Measurements from ENCODE around the gene LALBA. TPM values are rescaled to one million over a fixed set of nuclear protein-coding genes. Genes with fewer than 3 reads are reported as not detected.

LALBA gene
- polyA plus RNA-seq, 3 donors: not detected

DNA sequence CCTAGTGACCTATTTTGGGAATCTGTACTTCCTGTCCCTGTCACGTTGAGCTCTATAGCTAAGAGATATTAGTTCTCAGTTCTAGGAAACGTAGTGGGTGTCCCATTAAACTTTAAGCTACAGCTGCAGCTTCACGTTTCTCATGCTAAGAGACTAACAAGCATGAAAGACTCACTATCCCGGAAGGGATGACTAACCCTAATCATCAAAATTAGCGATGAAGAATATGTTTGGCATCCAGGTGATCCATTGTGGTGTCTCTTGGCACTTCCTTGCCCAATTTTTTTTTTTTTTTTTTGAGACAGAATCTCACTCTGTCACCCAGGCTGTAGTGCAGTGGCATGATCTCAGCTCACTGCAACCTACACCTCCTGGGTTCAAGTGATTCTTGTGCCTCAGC, 11.0 kb upstream of the LALBA start:
- Histone ChIP-seq H3K27me3 (ENCODE audit: control insufficient read depth in 2 of 2, insufficient read depth in 2 of 2, low read length in 2 of 2) (peaks cover 0 to 3% of the 10 kb centered on the region in 2 donors), H3K79me2 (ENCODE audit: insufficient read depth, low read length) (no peaks in the 10 kb centered on the region), H2AFZ (ENCODE audit: insufficient read depth, low read depth, low read length, poor library complexity, severe bottlenecking) (no peak overlapping the region), H3K9ac (ENCODE audit: insufficient read depth, low read length, poor library complexity, severe bottlenecking) (no peak overlapping the region), H3K9me3 (replicated peaks in 1 of 2; ENCODE audit: control insufficient read depth in 1 of 2, insufficient read depth in 1 of 2, low read length in 2 of 2) (no peaks in the 10 kb centered on the region), H3K4me1 (ENCODE audit: control insufficient read depth in 1 of 2, insufficient read depth in 2 of 2, low read length in 2 of 2) (no peaks in the 10 kb centered on the region), H3K4me2 (replicated peaks; ENCODE audit: extremely low read depth, low read length, poor library complexity, severe bottlenecking) (no peak overlapping the region), H3K4me3 (replicated peaks in 1 of 3; ENCODE audit: low read depth in 2 of 3, low read length in 3 of 3) (no peak overlapping the region), H3K36me3 (replicated peaks in 1 of 2; ENCODE audit: control insufficient read depth in 1 of 2, insufficient read depth in 2 of 2, low read length in 2 of 2) (no peaks in the 10 kb centered on the region), H3K27ac (ENCODE audit: low read depth in 1 of 2, low read length in 2 of 2) (no peak overlapping the region), H4K20me1 (ENCODE audit: insufficient read depth, low read length) (no peaks in the 10 kb centered on the region)
- TF ChIP-seq, protein P1, sequence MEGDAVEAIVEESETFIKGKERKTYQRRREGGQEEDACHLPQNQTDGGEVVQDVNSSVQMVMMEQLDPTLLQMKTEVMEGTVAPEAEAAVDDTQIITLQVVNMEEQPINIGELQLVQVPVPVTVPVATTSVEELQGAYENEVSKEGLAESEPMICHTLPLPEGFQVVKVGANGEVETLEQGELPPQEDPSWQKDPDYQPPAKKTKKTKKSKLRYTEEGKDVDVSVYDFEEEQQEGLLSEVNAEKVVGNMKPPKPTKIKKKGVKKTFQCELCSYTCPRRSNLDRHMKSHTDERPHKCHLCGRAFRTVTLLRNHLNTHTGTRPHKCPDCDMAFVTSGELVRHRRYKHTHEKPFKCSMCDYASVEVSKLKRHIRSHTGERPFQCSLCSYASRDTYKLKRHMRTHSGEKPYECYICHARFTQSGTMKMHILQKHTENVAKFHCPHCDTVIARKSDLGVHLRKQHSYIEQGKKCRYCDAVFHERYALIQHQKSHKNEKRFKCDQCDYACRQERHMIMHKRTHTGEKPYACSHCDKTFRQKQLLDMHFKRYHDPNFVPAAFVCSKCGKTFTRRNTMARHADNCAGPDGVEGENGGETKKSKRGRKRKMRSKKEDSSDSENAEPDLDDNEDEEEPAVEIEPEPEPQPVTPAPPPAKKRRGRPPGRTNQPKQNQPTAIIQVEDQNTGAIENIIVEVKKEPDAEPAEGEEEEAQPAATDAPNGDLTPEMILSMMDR (IDR thresholded peaks at IDR 0.05): no peak
- WGBS (ENCODE audit: insufficient coverage): 41% methylated on average over 2 of the region's 5 CpGs
- Mint-ChIP-seq H3K27me3 (ENCODE audit: low read depth in 3 of 3) (peaks cover 7 to 16% (median 7%) of the 10 kb centered on the region in 3 donors), H3K36me3 (no peaks in the 10 kb centered on the region), H3K9me3 (peaks cover 0 to 3% (median 0%) of the 10 kb centered on the region in 7 donors), H3K27ac (no peak overlapping the region), H3K4me1 (no peaks in the 10 kb centered on the region), H3K4me3 (no peak overlapping the region)
- DNase-seq: no peak
- intact Hi-C loops (cut with micrococcal nuclease): no loop called here

DNA sequence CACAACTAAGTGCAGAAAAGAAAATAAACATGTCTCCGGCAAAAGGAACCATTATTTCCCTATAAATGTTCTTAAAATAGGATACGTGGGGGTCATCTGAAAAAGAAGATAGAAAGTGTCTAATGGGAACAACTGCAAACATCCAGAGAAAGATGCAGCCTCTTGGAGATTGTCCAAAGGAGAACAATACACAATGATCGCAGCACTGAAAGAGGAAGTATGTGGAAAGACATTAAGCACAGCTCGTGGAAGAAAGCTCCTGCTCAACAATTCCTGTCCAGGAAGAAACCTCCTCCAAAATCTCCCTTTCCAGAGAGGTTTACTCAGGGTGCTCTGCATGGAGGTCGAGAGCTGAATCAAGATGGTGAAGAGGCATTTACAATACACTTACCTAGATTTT, 2.5 kb upstream of the LALBA start:
- H3K4me3 Mint-ChIP-seq: no peak overlapping the region
- no CpG with 5 or more reads among the region's 5 CpGs for WGBS (ENCODE audit: insufficient coverage)
- no peaks in the 10 kb centered on the region for H3K36me3 ChIP-seq (replicated peaks in 1 of 2; ENCODE audit: control insufficient read depth in 1 of 2, insufficient read depth in 2 of 2, low read length in 2 of 2)
- TF ChIP-seq, protein P1 (IDR thresholded peaks at IDR 0.05): no peak
- H3K4me2 ChIP-seq (replicated peaks; ENCODE audit: extremely low read depth, low read length, poor library complexity, severe bottlenecking): no peak overlapping the region
- no peak overlapping the region for H3K9ac ChIP-seq (ENCODE audit: insufficient read depth, low read length, poor library complexity, severe bottlenecking)
- intact Hi-C loops (cut with micrococcal nuclease): no loop called here
- H3K27ac ChIP-seq (ENCODE audit: low read depth in 1 of 2, low read length in 2 of 2): no peak overlapping the region
- peaks cover 4 to 12% (median 6%) of the 10 kb centered on the region in 3 donors for H3K27me3 Mint-ChIP-seq (ENCODE audit: low read depth in 3 of 3)
- H3K36me3 Mint-ChIP-seq: no peaks in the 10 kb centered on the region
- peaks cover 2% of the 10 kb centered on the region for H3K4me1 Mint-ChIP-seq
- no peak overlapping the region for H2AFZ ChIP-seq (ENCODE audit: insufficient read depth, low read depth, low read length, poor library complexity, severe bottlenecking)
- no peak overlapping the region for H3K4me3 ChIP-seq (replicated peaks in 1 of 3; ENCODE audit: low read depth in 2 of 3, low read length in 3 of 3)
- no peaks in the 10 kb centered on the region for H3K9me3 ChIP-seq (replicated peaks in 1 of 2; ENCODE audit: control insufficient read depth in 1 of 2, insufficient read depth in 1 of 2, low read length in 2 of 2)
- no peak for DNase-seq
- no peaks in the 10 kb centered on the region for H4K20me1 ChIP-seq (ENCODE audit: insufficient read depth, low read length)
- peak overlapping the region in 2 of 7 donors; percentile 54 to 68 for H3K27ac Mint-ChIP-seq
- H3K9me3 Mint-ChIP-seq: peaks cover 0 to 3% (median 0%) of the 10 kb centered on the region in 7 donors
- H3K27me3 ChIP-seq (ENCODE audit: control insufficient read depth in 2 of 2, insufficient read depth in 2 of 2, low read length in 2 of 2): peaks cover 0 to 2% of the 10 kb centered on the region in 2 donors
- no peaks in the 10 kb centered on the region for H3K4me1 ChIP-seq (ENCODE audit: control insufficient read depth in 1 of 2, insufficient read depth in 2 of 2, low read length in 2 of 2)
- H3K79me2 ChIP-seq (ENCODE audit: insufficient read depth, low read length): no peaks in the 10 kb centered on the region

All from CD14-positive monocyte (primary cell).